H9 (cell line): ENCODE measurements around the gene SNX15. TPM values are rescaled to one million over a fixed set of nuclear protein-coding genes. Genes with fewer than 3 reads are reported as not detected.

Experiments
- DNase-seq: peaks from one replicate; pipeline ENCODE4 v3.0.0-alpha.2; 2017
- H2AFZ ChIP-seq: one replicate; pipeline ENCODE4 v1.6.1; 2013; ENCODE audit warnings: mild to moderate bottlenecking, low read length, control low read depth, moderate library complexity
- H2AK5ac ChIP-seq: 2 replicates; pipeline ENCODE4 v1.6.1; 2013; ENCODE audit warnings: low read length, control low read depth, mixed read lengths; ENCODE audit not compliant: insufficient read length
- H2BK120ac ChIP-seq: one replicate; pipeline ENCODE4 v1.6.1; 2013; ENCODE audit warnings: low read depth, mild to moderate bottlenecking, low read length, control low read depth, inconsistent platforms; ENCODE audit not compliant: poor library complexity, severe bottlenecking
- H2BK12ac ChIP-seq: 2 replicates; pipeline ENCODE4 v1.6.1; 2013; ENCODE audit warnings: low read length, control low read depth, mixed read lengths, low read depth; ENCODE audit not compliant: insufficient read length
- H2BK15ac ChIP-seq: 2 replicates; pipeline ENCODE4 v1.6.1; 2013; ENCODE audit warnings: low read depth, low read length, control low read depth
- H2BK20ac ChIP-seq: one replicate; pipeline ENCODE4 v1.6.1; 2013; ENCODE audit warnings: low read depth, mild to moderate bottlenecking, low read length, control low read depth, inconsistent platforms; ENCODE audit not compliant: poor library complexity, severe bottlenecking
- H2BK5ac ChIP-seq: 2 replicates; pipeline ENCODE4 v1.6.1; 2013; ENCODE audit warnings: low read length, control low read depth, mixed read lengths; ENCODE audit not compliant: insufficient read length
- H3K14ac ChIP-seq: 2 replicates; pipeline ENCODE4 v1.6.1; 2013; ENCODE audit warnings: low read length, control low read depth; ENCODE audit not compliant: insufficient read depth
- H3K18ac ChIP-seq: 2 replicates; pipeline ENCODE4 v1.6.1; 2013; ENCODE audit warnings: low read depth, mild to moderate bottlenecking, mixed read lengths, low read length, control low read depth; ENCODE audit not compliant: insufficient read length
- H3K23ac ChIP-seq: 2 replicates; pipeline ENCODE4 v1.6.1; 2013; ENCODE audit warnings: low read length, control low read depth, mixed read lengths, low read depth; ENCODE audit not compliant: insufficient read length
- H3K23me2 ChIP-seq: 2 replicates; pipeline ENCODE4 v1.6.1; 2013; ENCODE audit warnings: low read depth, mild to moderate bottlenecking, mixed read lengths, low read length, control low read depth; ENCODE audit not compliant: insufficient read length, poor library complexity, severe bottlenecking
- H3K27ac ChIP-seq: 2 replicates; pipeline ENCODE4 v1.5.1; 2013; ENCODE audit warnings: low read length, control low read depth, mixed read lengths, low read depth; ENCODE audit not compliant: insufficient read length
- H3K27me3 ChIP-seq: 2 replicates; pipeline ENCODE4 v1.6.1; 2013; ENCODE audit warnings: low read length, control low read depth, inconsistent platforms; ENCODE audit not compliant: insufficient read depth
- H3K4ac ChIP-seq: 2 replicates; pipeline ENCODE4 v1.6.1; 2013; ENCODE audit warnings: low read depth, mild to moderate bottlenecking, control low read depth, inconsistent platforms, low read length, moderate library complexity
- H3K4me1 ChIP-seq: 2 replicates; pipeline ENCODE4 v1.6.1; 2013; ENCODE audit warnings: low read length, control low read depth, inconsistent platforms; ENCODE audit not compliant: insufficient read depth
- H3K4me2 ChIP-seq: 2 replicates; pipeline ENCODE4 v1.6.1; 2013; ENCODE audit warnings: low read length, control low read depth, mixed read lengths; ENCODE audit not compliant: insufficient read length, insufficient read depth
- H3K56ac ChIP-seq: 2 replicates; pipeline ENCODE4 v1.6.1; 2013; ENCODE audit warnings: low read depth, mild to moderate bottlenecking, mixed read lengths, low read length, control low read depth; ENCODE audit not compliant: insufficient read length
- H3K79me1 ChIP-seq: 2 replicates; pipeline ENCODE4 v1.6.1; 2013; ENCODE audit warnings: low read depth, mild to moderate bottlenecking, moderate library complexity, low read length, control low read depth, inconsistent platforms; ENCODE audit not compliant: insufficient read depth, poor library complexity, severe bottlenecking
- H3K79me2 ChIP-seq: 2 replicates; pipeline ENCODE4 v1.6.1; 2013; ENCODE audit warnings: low read length, control low read depth, inconsistent platforms; ENCODE audit not compliant: insufficient read depth
- H3K9ac ChIP-seq: 2 replicates; pipeline ENCODE4 v1.6.1; 2013; ENCODE audit warnings: low read length, control low read depth, mixed read lengths; ENCODE audit not compliant: insufficient read length; ENCODE audit errors: extremely low read depth
- H3K9me3 ChIP-seq: one replicate; pipeline ENCODE4 v1.6.1; 2013; ENCODE audit warnings: low read depth, low read length, inconsistent platforms; ENCODE audit not compliant: control insufficient read depth
- H3T11ph ChIP-seq: one replicate; pipeline ENCODE4 v1.6.1; 2013; ENCODE audit warnings: mild to moderate bottlenecking, low read length, control low read depth, inconsistent platforms
- H4K20me1 ChIP-seq: one replicate; pipeline ENCODE4 v1.6.1; 2013; ENCODE audit not compliant: control insufficient read depth, insufficient read length, insufficient read depth
- H4K5ac ChIP-seq: 2 replicates; pipeline ENCODE4 v1.6.1; 2013; ENCODE audit warnings: low read depth, mild to moderate bottlenecking, mixed read lengths, low read length, control low read depth; ENCODE audit not compliant: insufficient read length
- H4K8ac ChIP-seq: replicated peaks from 2 replicates; pipeline ENCODE4 v1.6.1; 2013; ENCODE audit warnings: low read length, control low read depth, mixed read lengths, low read depth; ENCODE audit not compliant: insufficient read length
- H4K91ac ChIP-seq: 2 replicates; pipeline ENCODE4 v1.6.1; 2013; ENCODE audit warnings: low read depth, mild to moderate bottlenecking, moderate library complexity, mixed read lengths, low read length, control low read depth; ENCODE audit not compliant: insufficient read length
- H3K27ac Mint-ChIP-seq, 3 experiments: 2 replicates in 2 of 3; 3 replicates in 1 of 3; pipeline ENCODE4 v1.8.0; 2020 to 2021; ENCODE audit warnings: mixed read lengths in 3 of 3, mild to moderate bottlenecking in 1 of 3, moderate library complexity in 1 of 3
- H3K27me3 Mint-ChIP-seq: 2 replicates; pipeline ENCODE4 v1.8.0; 2021; ENCODE audit warnings: low read depth, mild to moderate bottlenecking, moderate library complexity, mixed read lengths
- H3K36me3 Mint-ChIP-seq, 3 experiments: 2 replicates in 2 of 3; 3 replicates in 1 of 3; pipeline ENCODE4 v1.8.0; 2020 to 2021; ENCODE audit warnings: low read depth in 3 of 3, mixed read lengths in 3 of 3; ENCODE audit not compliant: insufficient read depth in 1 of 3
- H3K4me1 Mint-ChIP-seq, 2 experiments: 2 replicates each; pipeline ENCODE4 v1.8.0; 2020; ENCODE audit warnings: mixed read lengths in 2 of 2
- H3K4me3 Mint-ChIP-seq, 2 experiments: 2 replicates in 1 of 2; 3 replicates in 1 of 2; pipeline ENCODE4 v1.8.0; 2020 to 2021; ENCODE audit warnings: mild to moderate bottlenecking in 2 of 2, mixed read lengths in 2 of 2, moderate library complexity in 1 of 2
- H3K9me3 Mint-ChIP-seq, 2 experiments: 2 replicates in 1 of 2; 3 replicates in 1 of 2; pipeline ENCODE4 v1.8.0; 2020; ENCODE audit warnings: mild to moderate bottlenecking in 2 of 2, mixed read lengths in 2 of 2, moderate library complexity in 1 of 2
- CTCF ChIP-seq: fragments of 200-600 bp; sonication (generic); conservative IDR thresholded peaks from 3 replicates; pipeline ENCODE4 v1.8.0; 2021; ENCODE audit warnings: antibody characterized with exemption, mild to moderate bottlenecking
- WGBS: extraction: QIAGEN DNeasy Blood & Tissue Kit; methylation state at CpG from one replicate; pipeline ENCODE4 v1.1.7; 2013; ENCODE audit warnings: missing lambda C conversion rate, low lambda C conversion rate, mixed read lengths; ENCODE audit not compliant: insufficient read length; ENCODE audit errors: extremely low coverage; 5-methylcytosine and 5-hydroxymethylcytosine counted together
- total RNA-seq: library from RNA; stranded (reverse); gene quantifications from 2 replicates; pipeline ENCODE4 v1.2.1, GENCODE V29; 2021

Gene SNX15
- total RNA-seq, 1 experiment from 2014 or later = 24.3 TPM

- no peaks in the 10 kb centered on the region for H3K36me3 Mint-ChIP-seq
- no peak overlapping the region for H3K23ac ChIP-seq
- no peak overlapping the region for H3K4me2 ChIP-seq
- H3K4me1 Mint-ChIP-seq = peaks cover 25 to 34% of the 10 kb centered on the region in 2 experiments
- peak overlapping the region in 2 of 3 experiments; percentile 77 to 98; a peak in 5 of 7 replicates for H3K27ac Mint-ChIP-seq
- no peak for DNase-seq
- H3K9me3 ChIP-seq = no peaks in the 10 kb centered on the region
- no peak overlapping the region for H3K4ac ChIP-seq
- H3K79me1 ChIP-seq = no peaks in the 10 kb centered on the region
- no peaks in the 10 kb centered on the region for H3K23me2 ChIP-seq
- H2AK5ac ChIP-seq = no peak overlapping the region
- H4K8ac ChIP-seq = no peak overlapping the region
- no peak overlapping the region for H2AFZ ChIP-seq
- H2BK15ac ChIP-seq = no peak overlapping the region
- H4K91ac ChIP-seq = peak overlapping the region; percentile 86
- 0 out of 2 replicates have a peak overlapping the region, but pooled peaks have one; percentile 72 for H3K14ac ChIP-seq
- H2BK20ac ChIP-seq = no peak overlapping the region
- H2BK12ac ChIP-seq = peak overlapping the region; percentile 1
- no peaks in the 10 kb centered on the region for H3K79me2 ChIP-seq
- no peak for TF ChIP-seq CTCF
- peak overlapping the region; percentile 69 for H3K18ac ChIP-seq
- H3T11ph ChIP-seq = no peak overlapping the region
- no peak overlapping the region for H3K27ac ChIP-seq
- H3K9ac ChIP-seq = no peak overlapping the region
- H3K27me3 Mint-ChIP-seq = peaks cover 2% of the 10 kb centered on the region
- no peaks in the 10 kb centered on the region for H3K9me3 Mint-ChIP-seq
- H2BK120ac ChIP-seq = no peak overlapping the region
- H3K27me3 ChIP-seq = no peaks in the 10 kb centered on the region
- no peak overlapping the region for H3K56ac ChIP-seq
- peaks cover 6% of the 10 kb centered on the region; the same call in 1 of the 2 replicates for H3K4me1 ChIP-seq
- peak overlapping the region in 1 of 2 experiments; percentile 68; a peak in 3 of 5 replicates for H3K4me3 Mint-ChIP-seq
- H4K20me1 ChIP-seq = no peaks in the 10 kb centered on the region
- WGBS = no CpG with 5 or more reads among the region's 7 CpGs
- H4K5ac ChIP-seq = no peak overlapping the region
- no peak overlapping the region for H2BK5ac ChIP-seq
Observed at GRCh38 chr11:65065851-65066250, 38.6 kb downstream of the SNX15 start.
